Epithelial cell of esophagus (primary cell): ENCODE data around the gene TOGARAM1.

Experiments
- DNase-seq: peaks from one replicate; pipeline ENCODE4 v3.0.0; 2010; ENCODE audit warnings: low read depth
- H3K4me3 ChIP-seq: 2 replicates; pipeline ENCODE4 v1.5.1; 2011; ENCODE audit warnings: mild to moderate bottlenecking, low read length, control low read depth
- CTCF ChIP-seq: IDR thresholded peaks from 2 replicates; pipeline ENCODE4 v1.5.1; 2011; ENCODE audit warnings: low read depth, mild to moderate bottlenecking, low read length, control low read depth, inconsistent platforms; ENCODE audit not compliant: insufficient read depth; ENCODE audit errors: missing control alignments

Gene TOGARAM1

GRCh38 chr14:44962334-44963043 lies 499 bp downstream of the TOGARAM1 start:
- no peak for TF ChIP-seq CTCF
- DNase-seq, result peak; percentile 49
- peak overlapping the region; percentile 97 for H3K4me3 ChIP-seq

GRCh38 chr14:44963044-44963528 lies 1.1 kb downstream of the TOGARAM1 start:
- no peak for DNase-seq

GRCh38 chr14:44963775-44964380 lies 1.9 kb downstream of the TOGARAM1 start:
- no peak for TF ChIP-seq CTCF
- peak; percentile 13 for DNase-seq
- H3K4me3 ChIP-seq, result peak overlapping the region; percentile 97

More at GRCh38 chr14:44963044-44963528, 1.1 kb downstream of the TOGARAM1 start:
- H3K4me3 ChIP-seq, result peak overlapping the region; percentile 97
- TF ChIP-seq CTCF, result no peak

- DNase-seq, result no peak
- H3K4me3 ChIP-seq, result peak overlapping the region; percentile 4
- no peak for TF ChIP-seq CTCF
These were observed 4.8 kb downstream of the TOGARAM1 start for GRCh38 chr14:44966601-44967336.

- no peak for TF ChIP-seq CTCF
- no peak for DNase-seq
- no peak overlapping the region for H3K4me3 ChIP-seq
These were observed 6.7 kb downstream of the TOGARAM1 start for GRCh38 chr14:44968714-44969113.

GRCh38 chr14:44970907-44971306 lies 8.9 kb downstream of the TOGARAM1 start:
- no peak for DNase-seq
- no peak overlapping the region for H3K4me3 ChIP-seq
- no peak for TF ChIP-seq CTCF
